H1 (cell line): ENCODE results near the gene THUMPD2. TPM values are rescaled to one million over a fixed set of nuclear protein-coding genes. Genes with fewer than 3 reads are reported as not detected.

Experiments
- CTCF ChIA-PET: fragments of 300-600 bp; sonication (Branson Sonifier 250); formaldehyde crosslinking; loops from one replicate; lab custom pipeline; 2021; ENCODE audit not compliant: partially characterized antibody; lab: Charles Lee
- POLR2A ChIA-PET: fragments of 300-600 bp; sonication (Branson Sonifier 250); formaldehyde crosslinking; loops from one replicate; lab custom pipeline; 2021; ENCODE audit warnings: inconsistent platforms; ENCODE audit not compliant: partially characterized antibody; lab: Charles Lee
- DNase-seq, 2 experiments: peaks; one replicate each; pipeline versions ENCODE4 v3.0.0 to v3.0.0-alpha.2; 2010 to 2022; ENCODE audit warnings: low spot score in 2 of 2, low read depth in 1 of 2, mixed read lengths in 1 of 2
- FAIRE-seq: peaks from 2 replicates; lab custom pipeline; 2011; peaks lifted over from hg19 to GRCh38; lab: Jason Lieb, UNC
- H2AFZ ChIP-seq: 2 replicates; pipeline ENCODE4 v1.8.1; 2012; ENCODE audit warnings: low read length, inconsistent platforms
- H2AK5ac ChIP-seq: 2 replicates; pipeline ENCODE4 v1.6.1; 2013; ENCODE audit warnings: low read depth, low read length
- H2BK120ac ChIP-seq: replicated peaks from 2 replicates; pipeline ENCODE3; 2013; ENCODE audit warnings: low read depth, low read length, inconsistent platforms
- H2BK12ac ChIP-seq: 2 replicates; pipeline ENCODE4 v1.6.1; 2013; ENCODE audit warnings: low read depth, low read length
- H2BK15ac ChIP-seq: 2 replicates; pipeline ENCODE4 v1.6.1; 2013; ENCODE audit warnings: low read length
- H2BK20ac ChIP-seq: 2 replicates; pipeline ENCODE4 v1.6.1; 2013; ENCODE audit warnings: low read length
- H2BK5ac ChIP-seq: 2 replicates; pipeline ENCODE4 v1.6.1; 2013; ENCODE audit warnings: low read depth, low read length
- H3K14ac ChIP-seq: 2 replicates; pipeline ENCODE4 v1.6.1; 2013; ENCODE audit warnings: inconsistent platforms; ENCODE audit not compliant: insufficient read length
- H3K18ac ChIP-seq: 2 replicates; pipeline ENCODE4 v1.6.1; 2013; ENCODE audit warnings: low read length; ENCODE audit errors: extremely low read depth
- H3K23ac ChIP-seq: 2 replicates; pipeline ENCODE4 v1.6.1; 2013; ENCODE audit warnings: inconsistent platforms; ENCODE audit not compliant: insufficient read length
- H3K23me2 ChIP-seq: 2 replicates; pipeline ENCODE4 v1.6.1; 2013; ENCODE audit warnings: low read depth, low read length
- H3K27ac ChIP-seq: 2 replicates; pipeline ENCODE4 v1.6.1; 2011; ENCODE audit warnings: low read depth, low read length, inconsistent platforms
- H3K27me3 ChIP-seq, 4 experiments: replicated peaks in 1 of 4; 1 replicate in 1 of 4; 2 replicates in 3 of 4; pipeline versions ENCODE4 v1.6.1 to v1.8.1; 2011 to 2013; ENCODE audit warnings: low read length in 3 of 4, mild to moderate bottlenecking in 3 of 4, inconsistent platforms in 2 of 4, mixed read lengths in 2 of 4, moderate library complexity in 1 of 4; ENCODE audit not compliant: control insufficient read depth in 3 of 4, insufficient read depth in 3 of 4; ENCODE audit errors: extremely low read depth in 1 of 4
- H3K36me3 ChIP-seq, 4 experiments: 2 replicates each; pipeline versions ENCODE4 v1.6.1 to v1.8.1; 2011 to 2013; ENCODE audit warnings: mild to moderate bottlenecking in 4 of 4, low read length in 3 of 4, moderate library complexity in 2 of 4, control low read depth in 1 of 4, inconsistent platforms in 1 of 4; ENCODE audit not compliant: insufficient read depth in 4 of 4, control insufficient read depth in 2 of 4
- H3K4ac ChIP-seq: replicated peaks from 2 replicates; pipeline ENCODE3; 2013; ENCODE audit warnings: low read length, low read depth, mixed read lengths, inconsistent platforms; ENCODE audit not compliant: insufficient read length
- H3K4me1 ChIP-seq, 4 experiments: replicated peaks in 1 of 4; 1 replicate in 1 of 4; 2 replicates in 3 of 4; pipeline versions ENCODE4 v1.6.1 to v1.8.1; 2011 to 2013; ENCODE audit warnings: low read length in 3 of 4, inconsistent platforms in 2 of 4, mixed read lengths in 1 of 4; ENCODE audit not compliant: insufficient read depth in 4 of 4, control insufficient read depth in 3 of 4
- H3K4me2 ChIP-seq, 2 experiments: 2 replicates each; pipeline versions ENCODE4 v1.6.1 to v1.8.1; 2011 to 2013; ENCODE audit warnings: low read depth in 2 of 2, low read length in 2 of 2, control low read depth in 1 of 2, inconsistent platforms in 1 of 2, mild to moderate bottlenecking in 1 of 2; ENCODE audit not compliant: insufficient read depth in 1 of 2
- H3K4me3 ChIP-seq, 4 experiments: fragments of 200-600, 300-600 bp in 1 of 4; sonication (generic), shearing (Covaris generic), sonication (Bioruptor Twin) in 1 of 4; 2 replicates each; pipeline versions ENCODE4 v1.5.1 to v1.8.1; 2011 to 2016; ENCODE audit warnings: low read length in 4 of 4, low read depth in 3 of 4, control low read depth in 2 of 4, inconsistent platforms in 2 of 4, mild to moderate bottlenecking in 2 of 4, mixed read lengths in 1 of 4, moderate library complexity in 1 of 4; ENCODE audit not compliant: insufficient read depth in 2 of 4; ENCODE audit errors: extremely low read depth in 1 of 4
- H3K56ac ChIP-seq: replicated peaks from 2 replicates; pipeline ENCODE3; 2013; ENCODE audit warnings: low read depth, mild to moderate bottlenecking, mixed read lengths, low read length, inconsistent platforms; ENCODE audit not compliant: insufficient read length
- H3K79me1 ChIP-seq: 2 replicates; pipeline ENCODE4 v1.6.1; 2013; ENCODE audit warnings: low read depth, low read length, control low read depth
- H3K79me2 ChIP-seq, 2 experiments: 2 replicates each; pipeline versions ENCODE4 v1.6.1 to v1.8.1; 2012 to 2013; ENCODE audit warnings: low read length in 2 of 2, mild to moderate bottlenecking in 2 of 2, inconsistent platforms in 1 of 2; ENCODE audit not compliant: insufficient read depth in 2 of 2, control insufficient read depth in 1 of 2
- H3K9ac ChIP-seq, 4 experiments: replicated peaks in 1 of 4; 1 replicate in 1 of 4; 2 replicates in 3 of 4; pipeline versions ENCODE4 v1.6.1 to v1.8.1; 2011 to 2013; ENCODE audit warnings: low read depth in 3 of 4, low read length in 3 of 4, control low read depth in 2 of 4, mild to moderate bottlenecking in 2 of 4, moderate library complexity in 2 of 4, inconsistent platforms in 1 of 4; ENCODE audit errors: extremely low read depth in 1 of 4
- H3K9me3 ChIP-seq, 2 experiments: 2 replicates each; pipeline versions ENCODE4 v1.6.1 to v1.8.1; 2012 to 2013; ENCODE audit warnings: mild to moderate bottlenecking in 2 of 2, moderate library complexity in 2 of 2, control low read depth in 1 of 2, inconsistent platforms in 1 of 2, low read depth in 1 of 2, low read length in 1 of 2, mixed read lengths in 1 of 2; ENCODE audit not compliant: insufficient read depth in 2 of 2
- H4K20me1 ChIP-seq, 2 experiments: replicated peaks in 1 of 2; 2 replicates each; pipeline versions ENCODE3 to v1.8.1; 2011 to 2013; ENCODE audit warnings: inconsistent platforms in 2 of 2, low read length in 2 of 2, mild to moderate bottlenecking in 1 of 2; ENCODE audit not compliant: insufficient read depth in 2 of 2, control insufficient read depth in 1 of 2
- H4K5ac ChIP-seq: 2 replicates; pipeline ENCODE4 v1.6.1; 2013; ENCODE audit warnings: low read length, low read depth, mixed read lengths, inconsistent platforms; ENCODE audit not compliant: insufficient read length
- H4K8ac ChIP-seq: 2 replicates; pipeline ENCODE4 v1.8.0; 2013; ENCODE audit warnings: mild to moderate bottlenecking, moderate library complexity, low read length, inconsistent platforms; ENCODE audit not compliant: insufficient read depth; ENCODE audit errors: extremely low read depth
- H4K91ac ChIP-seq: replicated peaks from 2 replicates; pipeline ENCODE3; 2013; ENCODE audit warnings: low read length, mixed read lengths, inconsistent platforms; ENCODE audit not compliant: insufficient read length
- MAX ChIP-seq: IDR thresholded peaks from 2 replicates; pipeline ENCODE4 v1.6.1; 2012; ENCODE audit warnings: inconsistent platforms
- WGBS, 2 experiments: shearing (Covaris generic) in 1 of 2; methylation state at CpG; one replicate each; pipeline versions ENCODE4 v1.1.6 to v1.1.7; 2013 to 2015; ENCODE audit warnings: low lambda C conversion rate in 2 of 2, mixed read lengths in 2 of 2, inconsistent platforms in 1 of 2, low coverage in 1 of 2, missing lambda C conversion rate in 1 of 2; ENCODE audit not compliant: insufficient replicate concordance in 2 of 2, insufficient coverage in 1 of 2, insufficient read length in 1 of 2; ENCODE audit errors: extremely low coverage in 1 of 2, missing lambda C conversion rate in 1 of 2; 5-methylcytosine and 5-hydroxymethylcytosine counted together
- polyA plus RNA-seq, 7 experiments: library from polyadenylated mRNA; depleted of rRNA in 3 of 7; stranded (reverse) in 5 of 7; unstranded in 2 of 7; fragments of >200 nt in 5 of 7; fragments of 200-250 nt in 2 of 7; gene quantifications; 1 replicate in 5 of 7; 2 replicates in 1 of 7; 4 replicates in 1 of 7; pipeline versions ENCODE4 v1.2.1 to v1.2.3, GENCODE V29; 2011 to 2013; ENCODE audit warnings: missing spikeins in 2 of 7, mixed read lengths in 2 of 7
- total RNA-seq: library from RNA; stranded (reverse); fragmentation: NEBNext Ultra II Directional; extraction: Animal tissue kit (Norgen Biotek cat#: 25700); gene quantifications from 2 replicates; pipeline ENCODE4 v1.2.1, GENCODE V29; 2021

Gene THUMPD2
- total and polyA plus RNA-seq, 2 of the 8 experiments (the other 6 are each of a cell fraction or from before 2014, with no cell fraction given): 8.6 to 17.0 TPM

- Histone ChIP-seq H4K5ac (no peak overlapping the region), H4K8ac (no peak overlapping the region), H3K9ac (no peak overlapping the region), H2AK5ac (no peak overlapping the region), H3K79me1 (no peaks in the 10 kb centered on the region), H3K4me3 (no peak overlapping the region), H4K20me1 (no peaks in the 10 kb centered on the region), H2BK12ac (no peak overlapping the region), H2AFZ (no peak overlapping the region), H2BK15ac (no peak overlapping the region), H3K79me2 (no peaks in the 10 kb centered on the region), H3K14ac (no peak overlapping the region), H3K27me3 (no peaks in the 10 kb centered on the region), H4K91ac (no peak overlapping the region), H3K4me2 (no peak overlapping the region), H3K27ac (no peak overlapping the region), H2BK120ac (no peak overlapping the region), H3K23ac (no peak overlapping the region), H3K36me3 (no peaks in the 10 kb centered on the region), H2BK20ac (no peak overlapping the region), H3K18ac (no peak overlapping the region), H3K4ac (no peak overlapping the region), H2BK5ac (no peak overlapping the region), H3K9me3 (no peaks in the 10 kb centered on the region), H3K56ac (no peak overlapping the region), H3K23me2 (no peaks in the 10 kb centered on the region), H3K4me1 (peaks cover 0 to 6% (median 0%) of the 10 kb centered on the region in 4 experiments; a peak in 2 of 7 replicates)
- FAIRE-seq: no peak
- ChIA-PET POLR2A (interaction anchor here (0.6 to 0.8 kb wide), 2 partner anchors 8 to 93 kb away, joined by 3 to 5 read pairs; no protein-coding TSS in a partner anchor), CTCF (interaction anchor here (1.5 to 1.8 kb wide), 2 partner anchors 13 to 93 kb away, joined by 4 read pairs; no protein-coding TSS in a partner anchor)
- no peak for DNase-seq
- 75% methylated on average over 5 of the region's 6 CpGs; no CpG with 5 or more reads in 1 of the 2 experiments for WGBS, 2 experiments
- no peak for TF ChIP-seq MAX
Measured at GRCh38 chr2:39686456-39686855, 92.6 kb downstream of the THUMPD2 start.
